WERI-Rb-1 (cell line): ENCODE measurements around the gene ARHGAP24.

Experiments used
- DNase-seq: peaks from one replicate; pipeline ENCODE4 v3.0.0-alpha.2; 2020
- H3K27ac ChIP-seq: fragments of 250-450 bp; sonication (Bioruptor Pico); 2 replicates; pipeline ENCODE4 v1.5.1; 2020; ENCODE audit warnings: mild to moderate bottlenecking, moderate library complexity
- H3K27me3 ChIP-seq: fragments of 250-450 bp; sonication (Bioruptor Pico); 2 replicates; pipeline ENCODE4 v1.5.1; 2021; ENCODE audit warnings: mild to moderate bottlenecking, low read depth, moderate library complexity; ENCODE audit not compliant: insufficient read depth, severe bottlenecking
- H3K36me3 ChIP-seq: fragments of 250-450 bp; sonication (Bioruptor Pico); 2 replicates; pipeline ENCODE4 v1.5.1; 2020; ENCODE audit warnings: mild to moderate bottlenecking, moderate library complexity
- H3K4me3 ChIP-seq: 2 replicates; pipeline ENCODE4 v1.5.1; 2011; ENCODE audit warnings: low read depth, mild to moderate bottlenecking, control low read depth, low read length
- H3K9me3 ChIP-seq: fragments of 250-450 bp; sonication (Bioruptor Pico); 2 replicates; pipeline ENCODE4 v1.5.1; 2021; ENCODE audit warnings: mild to moderate bottlenecking, moderate library complexity; ENCODE audit not compliant: severe bottlenecking
- CTCF ChIP-seq: IDR thresholded peaks from 2 replicates; pipeline ENCODE4 v1.5.1; 2011; ENCODE audit warnings: low read depth, mild to moderate bottlenecking, control low read depth, inconsistent platforms, low read length

ARHGAP24 gene

DNA sequence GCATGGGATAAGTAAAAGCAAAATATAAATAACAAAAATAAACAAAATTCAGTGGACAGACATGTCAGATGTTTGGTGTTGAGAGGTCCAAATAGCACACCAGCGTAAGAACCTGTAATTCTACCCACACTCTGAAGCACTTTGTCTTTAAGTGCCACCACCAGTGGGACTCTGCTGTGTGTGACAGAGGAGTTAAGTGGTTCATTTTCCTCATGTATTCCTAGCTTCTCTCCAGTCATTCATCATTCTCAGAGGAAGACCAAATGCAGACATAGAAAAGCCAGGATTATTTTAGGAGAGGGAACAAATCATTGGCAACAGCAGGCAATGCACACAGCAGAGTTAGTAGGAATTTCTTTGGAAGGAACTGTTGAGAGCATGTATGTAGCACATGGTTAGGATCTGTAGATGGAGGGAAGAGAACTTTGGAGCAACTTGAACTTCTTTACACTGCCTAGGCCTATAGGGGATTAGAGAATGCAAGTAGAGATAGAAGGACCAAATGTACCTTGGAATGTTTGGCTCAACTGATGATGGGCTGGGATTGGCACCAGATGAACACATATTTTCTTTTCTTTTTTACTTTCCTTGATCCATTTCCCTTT, 43.0 kb upstream of the ARHGAP24 start:
- DNase-seq: no peak
- Histone ChIP-seq H3K27me3 (no peaks in the 10 kb centered on the region), H3K27ac (no peak overlapping the region), H3K4me3 (no peak overlapping the region), H3K36me3 (no peaks in the 10 kb centered on the region), H3K9me3 (no peaks in the 10 kb centered on the region)
- no peak for TF ChIP-seq CTCF

- H3K27ac ChIP-seq: no peak overlapping the region
- DNase-seq: no peak
- no peaks in the 10 kb centered on the region for H3K9me3 ChIP-seq
- H3K36me3 ChIP-seq: no peaks in the 10 kb centered on the region
- H3K4me3 ChIP-seq: no peak overlapping the region
- H3K27me3 ChIP-seq: no peaks in the 10 kb centered on the region
- no peak for TF ChIP-seq CTCF
These were observed 29.8 kb upstream of the ARHGAP24 start for GRCh38 chr4:85445050-85445639.

DNA sequence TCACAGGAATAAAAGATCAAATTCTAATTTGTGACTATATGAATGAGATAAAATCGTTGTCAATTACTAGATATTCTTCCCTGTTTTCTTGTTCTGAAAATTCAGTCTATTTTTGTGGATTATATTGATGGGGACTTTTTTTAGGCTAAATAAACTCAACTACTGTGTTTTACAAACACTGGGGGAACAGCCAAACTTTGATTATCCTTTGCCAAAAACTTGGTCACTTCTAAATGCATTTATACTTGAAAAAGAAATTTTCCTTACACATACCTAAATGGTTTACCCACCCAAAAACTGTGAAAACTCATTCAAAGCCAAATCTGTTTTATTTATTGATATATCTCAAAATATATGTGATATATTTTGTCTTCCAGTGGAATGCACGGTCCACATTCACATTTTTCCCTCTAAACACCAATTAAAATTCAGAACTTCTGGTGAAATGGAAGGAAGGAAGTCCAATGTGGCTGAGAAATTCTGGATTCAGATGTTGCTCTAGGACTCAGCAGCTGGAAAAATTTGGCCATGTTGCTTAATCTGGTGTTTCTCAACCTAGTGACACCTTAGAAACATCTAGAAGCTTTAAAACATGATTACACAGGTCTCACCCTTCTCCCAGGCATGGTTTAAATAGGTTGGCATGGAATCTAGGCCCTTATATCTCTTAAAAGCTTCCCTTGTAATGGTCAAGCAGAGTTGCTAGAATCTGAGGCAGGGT, 28.6 kb upstream of the ARHGAP24 start:
- Histone ChIP-seq H3K9me3 (no peaks in the 10 kb centered on the region), H3K4me3 (no peak overlapping the region), H3K27me3 (no peaks in the 10 kb centered on the region), H3K36me3 (no peaks in the 10 kb centered on the region), H3K27ac (no peak overlapping the region)
- TF ChIP-seq CTCF: no peak
- DNase-seq: no peak

GRCh38 chr4:85448906-85449890, 25.8 kb upstream of the ARHGAP24 start:
- H3K27ac ChIP-seq: no peak overlapping the region
- H3K27me3 ChIP-seq: no peaks in the 10 kb centered on the region
- no peak overlapping the region for H3K4me3 ChIP-seq
- H3K9me3 ChIP-seq: no peaks in the 10 kb centered on the region
- DNase-seq: no peak
- H3K36me3 ChIP-seq: no peaks in the 10 kb centered on the region
- no peak for TF ChIP-seq CTCF

DNA sequence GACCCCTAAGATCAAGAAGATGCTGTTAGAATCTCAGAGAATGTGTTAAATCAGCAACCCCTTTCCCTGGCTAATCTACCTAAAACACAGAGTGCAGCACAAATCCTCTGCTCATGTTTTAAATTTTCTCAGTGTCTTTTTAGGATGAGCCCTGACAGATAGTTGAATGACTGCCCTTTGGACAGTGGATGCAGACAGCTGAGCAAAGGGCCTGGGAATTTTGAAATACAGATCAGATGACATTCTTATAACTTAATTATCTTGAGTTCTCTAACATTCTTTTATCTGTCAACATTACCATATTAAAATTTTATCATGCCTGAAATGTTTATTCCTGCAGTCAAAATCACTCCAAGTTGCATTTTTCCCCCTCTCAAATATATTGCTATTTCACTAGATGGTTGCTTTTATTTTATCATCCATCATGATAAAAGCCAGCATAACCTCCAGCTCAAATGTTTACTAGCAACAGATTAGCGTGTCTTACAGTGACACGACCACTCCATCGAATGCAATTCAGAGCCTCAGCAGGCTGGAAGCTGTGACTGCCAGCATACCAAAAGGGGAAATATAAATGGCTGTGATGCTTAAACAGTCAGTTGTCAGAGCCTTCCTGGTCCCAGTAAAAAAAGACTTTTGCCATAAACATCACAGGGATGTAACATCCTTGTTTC, 22.8 kb upstream of the ARHGAP24 start:
- Histone ChIP-seq H3K36me3 (no peaks in the 10 kb centered on the region), H3K27ac (no peak overlapping the region), H3K9me3 (no peaks in the 10 kb centered on the region), H3K4me3 (no peak overlapping the region), H3K27me3 (no peaks in the 10 kb centered on the region)
- TF ChIP-seq CTCF: no peak
- DNase-seq: no peak
